Midbrain (tissue), 1 donor: ENCODE data around the gene CDKN3.
"Not testable (repeated sequence)": the region's sequence is repeated elsewhere in the genome, so short reads cannot be mapped to it uniquely, and the experiment has no call there.

Source experiments
- DNase-seq: peaks from one replicate; lab custom pipeline; 2025; lab: John Stamatoyannopoulos, UW

CDKN3 gene

DNA sequence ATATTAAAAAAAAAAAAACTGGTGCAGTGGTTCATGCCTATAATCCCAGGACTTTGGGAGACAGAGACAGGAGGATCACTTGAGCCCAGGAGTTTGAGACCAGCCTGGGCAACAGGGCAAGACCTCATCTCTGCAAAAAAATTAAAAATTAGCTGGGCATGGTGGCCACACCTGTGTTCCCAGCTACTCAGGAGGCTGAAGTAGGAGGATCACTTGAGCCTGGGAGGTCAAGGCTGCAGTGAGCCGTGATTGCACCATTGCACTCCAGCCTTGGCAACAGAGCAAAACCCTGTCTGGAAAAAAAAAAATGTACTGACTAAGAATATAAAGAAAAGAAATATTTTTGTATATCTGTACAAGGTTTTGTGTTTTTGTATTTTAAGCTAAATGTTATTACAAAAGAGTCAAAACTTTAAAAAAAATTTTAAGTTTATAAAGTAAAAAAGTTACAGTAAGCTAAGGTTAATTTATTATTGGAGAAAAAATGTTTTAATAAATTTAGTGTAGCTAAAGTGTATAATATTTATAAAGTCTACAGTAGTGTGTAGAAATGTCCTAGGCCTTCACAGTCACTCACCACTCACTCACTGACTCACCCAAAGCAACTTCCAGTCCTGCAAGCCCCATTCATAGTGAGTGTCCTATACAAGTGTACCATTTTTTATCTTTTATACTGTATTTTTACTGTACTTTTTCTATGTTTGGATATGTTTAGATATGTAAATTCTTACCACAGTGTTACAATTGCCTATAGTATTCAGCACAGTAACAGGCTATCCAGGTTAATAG is 60.2 kb downstream of the CDKN3 start:
- not testable (repeated sequence) for DNase-seq

DNA sequence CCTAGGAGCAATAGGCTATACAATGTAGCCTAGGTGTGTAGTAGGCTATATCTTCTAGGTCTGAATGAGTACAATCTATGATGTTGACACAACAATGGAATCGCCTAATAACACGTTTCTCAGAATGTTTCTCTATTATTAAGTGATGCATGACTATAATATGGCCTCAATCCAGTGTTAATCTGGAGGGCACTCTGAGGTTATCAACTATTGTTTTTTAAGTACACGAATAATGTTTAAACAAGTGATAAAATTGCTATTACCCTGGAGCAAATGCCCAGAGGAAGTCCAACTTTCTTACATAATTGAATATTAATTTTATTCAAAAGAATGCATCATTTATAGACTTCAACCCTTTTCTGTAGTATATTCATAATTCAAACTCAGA is 60.8 kb downstream of the CDKN3 start:
- DNase-seq: no peak

DNA sequence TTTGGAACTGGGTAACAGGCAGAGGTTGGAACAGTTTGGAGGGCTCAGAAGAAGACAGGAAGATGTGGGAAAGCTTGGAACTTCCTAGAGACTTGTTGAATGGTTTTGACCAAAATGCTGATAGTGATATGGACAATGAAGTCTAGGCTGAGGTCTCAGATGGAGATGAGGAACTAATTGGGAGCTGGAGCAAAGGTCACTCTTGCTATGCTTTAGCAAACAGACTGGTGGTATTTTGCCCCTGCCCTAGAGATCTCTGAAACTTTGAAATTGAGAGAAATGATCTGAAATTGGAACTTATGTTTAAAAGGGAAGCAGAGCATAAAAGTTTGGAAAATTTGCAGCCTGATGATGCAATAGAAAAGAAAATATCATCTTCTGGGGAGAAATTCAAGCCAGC is 61.7 kb downstream of the CDKN3 start:
- DNase-seq: not testable (repeated sequence)

DNA sequence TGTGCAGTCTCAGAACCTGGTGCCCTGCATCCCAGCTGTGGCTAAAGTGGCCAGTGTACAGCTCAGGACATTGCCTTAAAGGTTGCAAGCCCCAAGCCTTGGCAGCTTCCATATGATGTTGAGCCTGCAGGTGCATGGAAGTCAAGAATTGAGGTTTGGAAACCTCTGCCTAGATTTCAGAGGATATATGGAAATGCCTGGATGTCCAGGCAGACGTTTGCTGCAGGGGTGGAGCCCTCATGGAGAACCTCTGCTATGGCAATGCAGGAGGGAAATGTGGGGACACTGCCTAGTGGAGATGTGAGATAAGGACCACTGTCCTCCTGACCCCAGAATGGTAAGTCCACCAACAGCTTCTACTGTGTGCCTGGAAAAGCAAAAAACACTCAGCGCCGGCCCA is 62.3 kb downstream of the CDKN3 start:
- DNase-seq: no peak

DNA sequence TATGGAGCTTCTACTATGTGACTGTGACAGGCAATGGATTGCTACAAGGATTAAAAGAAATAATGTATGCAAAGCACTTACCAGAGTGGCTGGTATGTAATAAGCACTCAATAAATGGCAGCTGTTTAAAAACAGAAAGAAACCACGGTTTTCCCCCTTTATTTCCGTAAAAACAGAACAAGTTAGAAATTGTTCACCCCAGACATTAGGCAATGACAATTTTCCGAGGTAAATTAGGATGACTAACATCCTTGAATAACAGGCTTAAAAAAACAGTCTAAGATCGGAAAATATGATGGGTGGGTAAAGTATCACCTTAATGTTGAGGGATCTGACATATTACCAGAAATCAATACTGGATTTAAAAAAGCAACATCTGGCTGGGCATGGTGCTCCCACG is 65.2 kb downstream of the CDKN3 start:
- no peak for DNase-seq

GRCh38 chr14:54465654-54466053 is 68.8 kb downstream of the CDKN3 start:
- no peak for DNase-seq

DNA sequence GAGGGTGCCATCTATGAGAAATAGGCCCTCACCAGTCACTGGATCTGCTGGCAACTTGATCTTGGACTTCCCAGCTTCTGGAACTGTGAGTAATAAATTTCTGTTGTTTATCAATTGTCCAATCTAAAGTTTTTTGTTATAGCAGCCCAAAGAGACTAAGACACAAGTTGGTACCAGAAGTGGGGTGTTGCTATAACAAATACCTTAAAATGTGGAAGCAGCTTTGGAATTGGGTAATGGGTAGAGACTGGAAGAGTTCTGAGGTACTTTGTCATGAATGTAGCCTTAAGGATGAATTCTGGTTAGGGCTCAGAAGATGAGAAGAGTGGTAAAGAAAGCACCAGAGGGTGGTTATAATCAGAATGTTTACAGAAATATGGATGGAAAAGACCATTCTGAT is 70.5 kb downstream of the CDKN3 start:
- no peak for DNase-seq
